Measurements from ENCODE around the gene PICK1.

The PICK1 gene

GRCh38 chr22:38040953-38041759 is 16.0 kb upstream of the PICK1 start:
- no peak for TF ChIP-seq TAF1 (IDR thresholded peaks at IDR 0.05; ENCODE audit: borderline replicate concordance, low read depth, low read length)
- TF ChIP-seq POLR2A (IDR thresholded peaks at IDR 0.05; ENCODE audit: low read depth, low read length) = no peak
- TF ChIP-seq POLR2AphosphoS5 (IDR thresholded peaks at IDR 0.05; ENCODE audit: low read depth, low read length) = no peak

GRCh38 chr22:38041760-38042487 is 15.3 kb upstream of the PICK1 start:
- no peak for FAIRE-seq
- TF ChIP-seq POLR2AphosphoS5 (IDR thresholded peaks at IDR 0.05; ENCODE audit: low read depth, low read length) (no peak), POLR2A (IDR thresholded peaks at IDR 0.05; ENCODE audit: low read depth, low read length) (no peak), TAF1 (IDR thresholded peaks at IDR 0.05; ENCODE audit: borderline replicate concordance, low read depth, low read length) (no peak)
- DNase-seq (ENCODE audit: insufficient read length) = no peak

More at GRCh38 chr22:38040953-38041759, 16.0 kb upstream of the PICK1 start:
- no peak for FAIRE-seq
- DNase-seq (ENCODE audit: insufficient read length) = no peak

- no peak for TF ChIP-seq TAF1 (IDR thresholded peaks at IDR 0.05; ENCODE audit: borderline replicate concordance, low read depth, low read length)
- no peak for TF ChIP-seq POLR2AphosphoS5 (IDR thresholded peaks at IDR 0.05; ENCODE audit: low read depth, low read length)
- no peak for TF ChIP-seq POLR2A (IDR thresholded peaks at IDR 0.05; ENCODE audit: low read depth, low read length)
- DNase-seq (ENCODE audit: insufficient read length) = no peak
- FAIRE-seq = no peak
Measured at GRCh38 chr22:38042488-38042790, 14.8 kb upstream of the PICK1 start.

GRCh38 chr22:38043151-38044039 is 13.8 kb upstream of the PICK1 start:
- FAIRE-seq = no peak
- TF ChIP-seq POLR2A (IDR thresholded peaks at IDR 0.05; ENCODE audit: low read depth, low read length) (no peak), POLR2AphosphoS5 (IDR thresholded peaks at IDR 0.05; ENCODE audit: low read depth, low read length) (no peak), TAF1 (IDR thresholded peaks at IDR 0.05; ENCODE audit: borderline replicate concordance, low read depth, low read length) (no peak)

GRCh38 chr22:38046070-38046748 is 11.0 kb upstream of the PICK1 start:
- FAIRE-seq = no peak
- no peak for TF ChIP-seq POLR2A (IDR thresholded peaks at IDR 0.05; ENCODE audit: low read depth, low read length)
- no peak for TF ChIP-seq TAF1 (IDR thresholded peaks at IDR 0.05; ENCODE audit: borderline replicate concordance, low read depth, low read length)
- no peak for TF ChIP-seq POLR2AphosphoS5 (IDR thresholded peaks at IDR 0.05; ENCODE audit: low read depth, low read length)
- no peak for DNase-seq (ENCODE audit: insufficient read length)

More at GRCh38 chr22:38043151-38044039, 13.8 kb upstream of the PICK1 start:
- no peak for DNase-seq (ENCODE audit: insufficient read length)

- no peak for FAIRE-seq
Measured at GRCh38 chr22:38049812-38050619, 7.2 kb upstream of the PICK1 start.

GRCh38 chr22:38050720-38051119 is 6.5 kb upstream of the PICK1 start:
- no peak for DNase-seq (ENCODE audit: insufficient read length)
- FAIRE-seq = no peak
- TF ChIP-seq POLR2AphosphoS5 (IDR thresholded peaks at IDR 0.05; ENCODE audit: low read depth, low read length) (no peak), POLR2A (IDR thresholded peaks at IDR 0.05; ENCODE audit: low read depth, low read length) (no peak), TAF1 (IDR thresholded peaks at IDR 0.05; ENCODE audit: borderline replicate concordance, low read depth, low read length) (no peak)

More at GRCh38 chr22:38049812-38050619, 7.2 kb upstream of the PICK1 start:
- DNase-seq (ENCODE audit: insufficient read length) = no peak
- TF ChIP-seq POLR2A (IDR thresholded peaks at IDR 0.05; ENCODE audit: low read depth, low read length) (no peak), TAF1 (IDR thresholded peaks at IDR 0.05; ENCODE audit: borderline replicate concordance, low read depth, low read length) (no peak), POLR2AphosphoS5 (IDR thresholded peaks at IDR 0.05; ENCODE audit: low read depth, low read length) (no peak)

GRCh38 chr22:38051261-38051660 is 5.9 kb upstream of the PICK1 start:
- no peak for TF ChIP-seq POLR2AphosphoS5 (IDR thresholded peaks at IDR 0.05; ENCODE audit: low read depth, low read length)
- TF ChIP-seq POLR2A (IDR thresholded peaks at IDR 0.05; ENCODE audit: low read depth, low read length) = no peak
- TF ChIP-seq TAF1 (IDR thresholded peaks at IDR 0.05; ENCODE audit: borderline replicate concordance, low read depth, low read length) = no peak
- no peak for DNase-seq (ENCODE audit: insufficient read length)
- no peak for FAIRE-seq

- TF ChIP-seq POLR2A (IDR thresholded peaks at IDR 0.05; ENCODE audit: low read depth, low read length) = no peak
- TF ChIP-seq POLR2AphosphoS5 (IDR thresholded peaks at IDR 0.05; ENCODE audit: low read depth, low read length) = no peak
- no peak for TF ChIP-seq TAF1 (IDR thresholded peaks at IDR 0.05; ENCODE audit: borderline replicate concordance, low read depth, low read length)
- peak; percentile 96 for FAIRE-seq
- peak; percentile 93 for DNase-seq (ENCODE audit: insufficient read length)
Measured at GRCh38 chr22:38051900-38052862, 5.0 kb upstream of the PICK1 start.

All from GM12892 (cell line).